Mesodermal cell (in vitro differentiated cells): ENCODE data around the gene SORCS2.

Experiments used
- H3K27ac ChIP-seq: 2 replicates; pipeline ENCODE4 v1.7.0; 2013; ENCODE audit warnings: mild to moderate bottlenecking, low read depth, low read length, moderate library complexity; ENCODE audit not compliant: severe bottlenecking
- H3K36me3 ChIP-seq: 2 replicates; pipeline ENCODE4 v1.7.1; 2013; ENCODE audit warnings: mild to moderate bottlenecking, low read length, moderate library complexity; ENCODE audit not compliant: control insufficient read depth, insufficient read depth
- H3K4me1 ChIP-seq: one replicate; pipeline ENCODE4 v1.7.1; 2013; ENCODE audit warnings: mild to moderate bottlenecking, low read length; ENCODE audit not compliant: insufficient read depth, control insufficient read depth, poor library complexity, severe bottlenecking
- H3K4me3 ChIP-seq: 2 replicates; pipeline ENCODE4 v1.7.0; 2013; ENCODE audit warnings: low read length, control low read depth, mild to moderate bottlenecking; ENCODE audit not compliant: insufficient read depth, poor library complexity, severe bottlenecking; ENCODE audit errors: extremely low read depth
- H3K9me3 ChIP-seq: 2 replicates; pipeline ENCODE4 v1.7.1; 2013; ENCODE audit warnings: mild to moderate bottlenecking, low read length, moderate library complexity; ENCODE audit not compliant: control insufficient read depth
- WGBS, 2 experiments: methylation state at CpG; one replicate each; pipeline ENCODE4 v1.1.5; 2013; ENCODE audit warnings: missing lambda C conversion rate in 2 of 2; ENCODE audit not compliant: insufficient coverage in 2 of 2; 5-methylcytosine and 5-hydroxymethylcytosine counted together

The SORCS2 gene

GRCh38 chr4:7201420-7202305, 9.3 kb downstream of the SORCS2 start:
- Histone ChIP-seq H3K4me1 (peaks cover 45% of the 10 kb centered on the region), H3K36me3 (no peaks in the 10 kb centered on the region), H3K27ac (no peak overlapping the region), H3K9me3 (no peaks in the 10 kb centered on the region), H3K4me3 (no peak overlapping the region)
- 79 to 80% methylated on average over 23 to 27 of the region's 29 CpGs for WGBS, 2 experiments

- H3K9me3 ChIP-seq, result no peaks in the 10 kb centered on the region
- H3K36me3 ChIP-seq, result no peaks in the 10 kb centered on the region
- no peak overlapping the region for H3K27ac ChIP-seq
- 65 to 69% methylated on average over 4 to 6 of the region's 8 CpGs for WGBS, 2 experiments
- H3K4me1 ChIP-seq, result peaks cover 51% of the 10 kb centered on the region
- no peak overlapping the region for H3K4me3 ChIP-seq
Measured at GRCh38 chr4:7202411-7202810, 10.1 kb downstream of the SORCS2 start.

GRCh38 chr4:7204656-7205387, 12.5 kb downstream of the SORCS2 start:
- Histone ChIP-seq H3K4me3 (no peak overlapping the region), H3K4me1 (peaks cover 51% of the 10 kb centered on the region), H3K9me3 (no peaks in the 10 kb centered on the region), H3K36me3 (no peaks in the 10 kb centered on the region), H3K27ac (no peak overlapping the region)
- 95% methylated on average over 14 of the region's 14 CpGs for WGBS, 2 experiments

GRCh38 chr4:7206385-7206784, 14.0 kb downstream of the SORCS2 start:
- Histone ChIP-seq H3K27ac (peak overlapping the region; percentile 85), H3K4me3 (no peak overlapping the region), H3K9me3 (no peaks in the 10 kb centered on the region), H3K4me1 (peaks cover 51% of the 10 kb centered on the region), H3K36me3 (no peaks in the 10 kb centered on the region)
- 44 to 69% methylated on average over 2 to 6 of the region's 9 CpGs for WGBS, 2 experiments

- no peak overlapping the region for H3K4me3 ChIP-seq
- H3K36me3 ChIP-seq, result no peaks in the 10 kb centered on the region
- peaks cover 45% of the 10 kb centered on the region for H3K4me1 ChIP-seq
- 47 to 67% methylated on average over 11 to 18 of the region's 21 CpGs for WGBS, 2 experiments
- no peaks in the 10 kb centered on the region for H3K9me3 ChIP-seq
- H3K27ac ChIP-seq, result peak overlapping the region; percentile 85
Measured at GRCh38 chr4:7206911-7207567, 14.7 kb downstream of the SORCS2 start.

GRCh38 chr4:7207628-7208231, 15.4 kb downstream of the SORCS2 start:
- WGBS, 2 experiments, result 91 to 92% methylated on average over 3 to 5 of the region's 11 CpGs
- H3K4me1 ChIP-seq, result peaks cover 38% of the 10 kb centered on the region
- no peaks in the 10 kb centered on the region for H3K9me3 ChIP-seq
- peak overlapping the region; percentile 85 for H3K27ac ChIP-seq
- no peaks in the 10 kb centered on the region for H3K36me3 ChIP-seq
- no peak overlapping the region for H3K4me3 ChIP-seq

GRCh38 chr4:7208509-7209451, 16.4 kb downstream of the SORCS2 start:
- H3K4me3 ChIP-seq, result no peak overlapping the region
- no peaks in the 10 kb centered on the region for H3K9me3 ChIP-seq
- H3K27ac ChIP-seq, result no peak overlapping the region
- H3K36me3 ChIP-seq, result no peaks in the 10 kb centered on the region
- 91 to 93% methylated on average over 15 to 20 of the region's 21 CpGs for WGBS, 2 experiments
- H3K4me1 ChIP-seq, result peaks cover 35% of the 10 kb centered on the region

GRCh38 chr4:7209699-7210098, 17.4 kb downstream of the SORCS2 start:
- no peak overlapping the region for H3K4me3 ChIP-seq
- no peaks in the 10 kb centered on the region for H3K36me3 ChIP-seq
- H3K9me3 ChIP-seq, result peaks cover 6% of the 10 kb centered on the region
- peaks cover 35% of the 10 kb centered on the region for H3K4me1 ChIP-seq
- 96 to 98% methylated on average over 9 of the region's 9 CpGs for WGBS, 2 experiments
- no peak overlapping the region for H3K27ac ChIP-seq

GRCh38 chr4:7210824-7211223, 18.5 kb downstream of the SORCS2 start:
- Histone ChIP-seq H3K36me3 (no peaks in the 10 kb centered on the region), H3K27ac (no peak overlapping the region), H3K4me1 (peaks cover 29% of the 10 kb centered on the region), H3K4me3 (no peak overlapping the region), H3K9me3 (peaks cover 6% of the 10 kb centered on the region)
- WGBS, 2 experiments, result 92 to 100% methylated on average over 3 to 4 of the region's 4 CpGs
